Body of pancreas (tissue), 4 donors: ENCODE results near the gene RAD51B.

ENCODE experiments used
- CTCF ChIP-seq, 7 experiments: fragments of 450-650 bp in 4 of 7; fragments of 200-600 bp in 3 of 7; sonication (generic) in 3 of 7; IDR thresholded peaks; one replicate each; pipeline ENCODE4 v1.5.1; 2016 to 2019; ENCODE audit warnings: antibody characterized with exemption in 7 of 7
- POLR2A ChIP-seq, 3 donors: fragments of 450-650 bp; IDR thresholded peaks; one replicate each; pipeline ENCODE4 v1.6.1; 2016; ENCODE audit warnings: antibody characterized with exemption in 3 of 3, mild to moderate bottlenecking in 2 of 3

- TF ChIP-seq CTCF (IDR thresholded peaks at IDR 0.05) (no peak), POLR2A (IDR thresholded peaks at IDR 0.05) (no peak)
Observed at GRCh38 chr14:68759937-68760336, 940.4 kb downstream of the RAD51B start.
